ENCODE data around the gene SPINK13.
"Not testable (repeated sequence)": the region's sequence is repeated elsewhere in the genome, so short reads cannot be mapped to it uniquely, and the experiment has no call there.

Gene SPINK13, protein sequence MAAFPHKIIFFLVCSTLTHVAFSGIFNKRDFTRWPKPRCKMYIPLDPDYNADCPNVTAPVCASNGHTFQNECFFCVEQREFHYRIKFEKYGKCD

DNA sequence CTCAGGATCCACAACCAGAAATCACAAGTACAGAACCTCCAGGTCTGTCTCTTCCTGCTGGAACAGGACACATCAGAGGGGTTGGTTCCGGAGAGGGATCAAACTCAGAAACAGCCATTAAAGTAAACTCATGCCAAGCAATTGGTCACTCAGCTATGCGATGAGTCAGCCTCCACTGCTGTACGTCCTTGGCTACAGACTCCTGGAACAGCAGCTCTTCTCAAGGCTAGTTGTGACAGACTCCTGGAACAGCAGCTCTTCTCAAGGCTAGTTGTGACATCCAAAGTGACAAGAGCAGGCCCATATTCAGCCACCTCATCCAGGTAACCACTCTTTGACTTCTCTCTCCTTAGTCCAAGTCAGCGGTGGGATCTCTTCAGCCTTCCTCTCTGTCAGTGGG is at the start of gene SPINK13:
Gene SPINK13 (plus strand): TSS at position 229 of the 400 bp plus-strand sequence. CDS start 1,279 bp downstream, outside the sequence.
- DNase-seq = no peak

DNA sequence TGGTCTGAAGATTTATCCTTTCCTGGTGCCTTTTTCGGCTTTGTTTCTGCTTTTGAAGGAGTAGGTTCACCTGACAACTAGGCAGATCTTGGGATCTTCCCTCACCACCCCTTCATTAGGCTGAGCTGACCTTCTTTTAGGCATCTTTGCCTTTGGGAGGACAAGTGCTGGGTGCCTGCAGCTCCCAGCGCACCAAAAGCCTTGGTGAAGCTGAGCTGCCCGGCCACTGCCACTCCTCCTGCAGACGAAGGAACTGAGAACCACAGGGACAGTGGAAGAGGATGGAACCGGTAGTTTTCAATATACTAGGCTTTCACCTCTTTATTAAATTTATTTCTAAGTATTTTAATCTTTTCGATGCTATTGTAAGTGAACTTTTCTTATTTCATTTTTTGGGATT is 47.1 kb upstream of the SPINK13 start:
- DNase-seq = no peak

DNA sequence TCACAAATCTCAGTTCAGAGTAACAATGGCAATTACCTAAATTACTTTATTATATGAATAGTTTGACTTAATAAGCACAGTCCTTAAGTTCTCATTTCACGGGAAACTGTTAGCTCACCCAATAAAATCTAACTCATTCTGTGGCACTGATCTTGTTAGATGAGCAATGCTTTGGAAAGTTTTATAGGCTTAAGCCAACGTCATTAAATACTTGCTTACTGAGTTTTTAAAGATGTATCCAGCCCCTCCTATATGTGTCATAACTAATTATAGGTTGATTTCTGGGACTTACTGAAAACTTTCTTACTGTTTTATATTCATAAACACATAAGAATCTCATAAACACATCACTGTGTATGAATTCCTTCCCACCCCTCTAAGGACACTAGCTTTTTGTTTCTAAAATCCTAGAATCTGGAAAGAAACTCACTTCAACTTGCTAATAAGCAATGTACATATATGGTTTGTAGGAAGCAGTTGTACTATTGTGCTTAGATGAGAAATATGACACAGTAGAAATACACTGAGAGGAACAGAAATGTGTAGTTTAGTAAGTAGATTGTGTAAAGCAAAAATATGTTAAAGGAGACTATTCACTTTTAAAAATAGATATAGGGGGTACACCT is 44.4 kb upstream of the SPINK13 start:
- no peak for DNase-seq

DNA sequence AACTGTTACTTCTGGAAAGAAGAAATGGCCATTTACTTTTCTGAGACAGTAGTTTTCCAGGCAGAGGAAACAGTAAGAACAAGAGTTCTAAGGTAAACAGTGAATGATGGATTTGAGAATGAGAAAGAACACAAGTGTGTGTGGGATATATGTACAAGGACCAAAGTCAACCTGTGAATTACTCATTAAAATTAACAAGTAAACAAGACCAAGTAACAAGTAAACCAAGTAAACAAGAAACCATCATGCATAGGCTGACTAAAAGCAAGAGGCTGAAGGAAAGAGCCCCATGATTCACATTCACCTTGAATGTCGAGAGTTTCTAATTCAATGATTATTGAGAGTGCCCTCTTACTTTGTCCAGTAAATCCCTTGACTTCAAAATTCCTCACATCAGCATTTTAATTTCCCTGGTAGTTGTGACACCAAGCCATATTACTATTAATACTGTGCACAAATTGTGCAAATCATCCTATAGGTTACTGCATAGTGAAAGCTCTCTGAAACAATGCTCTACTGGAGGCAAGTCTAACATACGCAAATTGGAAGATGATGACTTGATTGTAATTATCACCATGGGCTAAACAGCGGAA is 40.1 kb upstream of the SPINK13 start:
- no peak for DNase-seq

DNA sequence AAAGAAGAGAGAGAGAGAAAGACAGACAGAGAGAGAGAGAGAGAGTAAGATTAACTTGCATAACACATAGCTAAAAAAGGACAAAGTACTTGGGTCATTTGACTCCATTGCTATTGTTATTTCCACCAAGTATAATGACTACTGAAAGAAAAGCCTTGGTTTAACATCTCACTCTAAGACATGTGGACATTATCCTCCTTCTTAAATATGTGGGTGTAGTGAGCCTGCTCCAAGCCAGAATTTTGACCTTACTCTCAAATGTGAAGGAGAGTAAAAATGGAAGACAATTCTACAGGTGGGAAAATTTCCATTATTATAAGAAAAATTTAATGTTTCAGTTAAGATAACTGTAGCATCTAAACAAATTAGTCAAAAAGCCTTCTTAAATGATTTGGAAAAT is 38.8 kb upstream of the SPINK13 start:
- no peak for DNase-seq

DNA sequence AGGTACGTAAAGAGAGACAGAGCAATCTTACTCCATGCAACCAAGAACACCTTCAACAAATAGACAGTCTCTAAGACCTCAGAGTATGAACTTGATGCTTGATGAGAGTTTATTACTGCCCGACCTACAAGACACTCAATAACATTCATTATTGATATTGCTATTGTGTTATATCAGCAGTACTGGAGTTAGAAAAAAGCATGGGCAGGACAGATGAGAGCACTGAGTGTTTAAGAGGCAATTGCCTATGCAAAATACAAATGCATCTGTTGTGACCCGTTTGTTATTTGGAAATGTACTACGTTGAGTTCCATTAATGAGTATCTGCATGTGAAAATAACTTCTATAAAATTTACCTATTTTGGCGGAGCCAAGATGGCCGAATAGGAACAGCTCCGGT is 38.4 kb upstream of the SPINK13 start:
- DNase-seq = no peak

DNA sequence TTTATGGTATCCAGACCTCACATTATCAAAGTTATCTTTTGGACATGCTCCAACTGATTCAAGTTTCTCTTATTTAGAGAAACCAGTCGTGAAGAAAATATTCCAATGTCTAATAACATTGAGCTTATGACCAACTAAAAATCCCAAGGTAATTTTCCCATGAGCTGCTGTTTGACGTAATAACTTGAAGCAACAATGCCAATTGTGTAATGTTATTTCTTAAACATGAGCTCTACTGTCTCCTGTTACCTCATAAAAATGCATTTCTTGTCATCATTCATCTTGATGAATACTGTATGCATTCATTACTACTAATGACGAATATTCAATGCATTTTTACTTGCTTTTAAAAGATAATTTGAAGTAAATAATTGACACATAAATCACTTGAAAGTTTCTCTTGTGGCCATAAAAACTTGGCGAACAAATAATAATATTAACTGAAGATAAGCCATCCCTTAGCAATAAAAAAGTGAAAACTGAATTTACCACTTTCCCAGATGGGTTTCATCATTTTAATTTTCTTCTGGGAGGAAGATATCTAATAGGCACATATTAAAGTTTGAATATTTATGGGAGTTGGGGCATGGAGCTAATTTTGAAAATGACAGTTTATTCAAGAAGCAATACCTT is 30.7 kb upstream of the SPINK13 start:
- DNase-seq = no peak

DNA sequence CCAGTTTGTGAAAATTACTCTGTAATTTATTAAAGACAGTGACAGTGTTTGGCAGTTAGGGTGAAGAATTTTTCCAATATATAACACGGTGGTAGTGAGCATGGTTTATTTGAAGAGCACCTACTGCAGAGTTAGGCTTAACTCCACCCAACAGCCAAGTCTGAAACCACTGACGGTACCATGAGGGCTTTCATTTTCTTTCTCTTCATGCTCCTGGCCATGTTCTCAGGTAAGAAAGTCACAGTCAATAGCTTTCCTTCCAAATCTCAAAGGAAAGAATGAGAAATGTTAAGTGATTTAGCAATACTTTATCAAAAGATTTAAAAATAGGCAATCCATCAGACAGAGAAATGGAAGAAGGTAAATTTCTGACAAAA is 30.2 kb upstream of the SPINK13 start, which contains the start of gene MARCOL:
Gene MARCOL (plus strand): TSS at position 108 of the 377 bp plus-strand sequence. CDS start 73 bp downstream, at position 181.
- DNase-seq = no peak

DNA sequence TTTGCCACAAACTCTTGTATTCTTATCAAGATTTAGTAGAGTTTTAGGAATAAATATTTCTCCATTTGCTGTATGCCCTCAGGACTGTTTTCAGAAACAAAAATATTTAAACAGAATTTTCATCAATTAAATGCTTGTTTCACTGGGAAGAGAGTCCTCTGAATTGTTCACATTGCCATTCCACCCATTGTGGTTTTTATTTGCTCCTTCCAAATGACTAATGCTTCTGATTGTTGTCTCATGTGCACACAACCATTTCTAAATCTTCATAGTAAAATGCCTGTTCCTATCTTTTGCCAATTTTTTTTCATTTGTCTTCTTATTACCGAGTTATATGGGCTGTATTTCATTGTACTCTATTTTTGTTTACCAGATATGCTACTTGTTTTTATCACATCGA is 19.7 kb upstream of the SPINK13 start:
- DNase-seq = no peak

DNA sequence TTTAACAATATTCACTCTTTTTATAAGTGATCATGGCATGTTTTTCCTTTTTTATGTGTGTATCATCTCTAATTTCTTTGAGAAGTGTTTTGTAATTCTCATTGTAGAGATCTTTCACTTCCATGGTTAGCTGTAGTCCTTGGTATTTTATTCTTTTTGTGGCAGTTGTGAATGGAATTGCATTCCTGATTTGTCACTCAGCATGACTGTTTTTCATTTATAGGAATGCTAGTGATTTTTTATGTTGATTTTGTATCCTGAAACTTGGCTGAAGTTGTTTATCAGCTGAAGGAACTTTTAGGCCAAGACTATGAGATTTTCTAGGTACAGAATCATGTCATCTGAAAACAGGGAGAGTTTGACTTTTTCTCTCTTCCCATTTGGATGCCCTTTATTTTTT is 13.1 kb upstream of the SPINK13 start:
- DNase-seq = no peak

DNA sequence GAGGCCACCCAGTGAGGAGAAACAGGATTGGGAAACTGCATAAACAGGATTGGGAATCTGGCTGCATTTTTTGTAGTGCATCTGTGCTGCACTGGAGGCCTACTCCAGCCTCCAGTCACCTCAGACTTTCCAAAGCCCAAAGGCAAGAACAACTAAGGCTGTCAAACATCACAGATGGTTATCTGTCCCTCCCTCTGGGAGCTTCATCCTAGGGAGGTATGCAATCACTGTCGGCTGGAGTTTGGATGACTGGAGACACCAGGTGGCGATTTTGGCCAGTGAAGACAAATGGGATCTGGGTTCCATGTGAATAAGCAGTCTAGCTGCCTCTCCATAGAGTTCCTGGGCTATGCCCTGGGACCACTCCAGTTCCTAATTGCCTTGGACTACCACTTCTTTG is 9.3 kb upstream of the SPINK13 start:
- no peak for DNase-seq

DNA sequence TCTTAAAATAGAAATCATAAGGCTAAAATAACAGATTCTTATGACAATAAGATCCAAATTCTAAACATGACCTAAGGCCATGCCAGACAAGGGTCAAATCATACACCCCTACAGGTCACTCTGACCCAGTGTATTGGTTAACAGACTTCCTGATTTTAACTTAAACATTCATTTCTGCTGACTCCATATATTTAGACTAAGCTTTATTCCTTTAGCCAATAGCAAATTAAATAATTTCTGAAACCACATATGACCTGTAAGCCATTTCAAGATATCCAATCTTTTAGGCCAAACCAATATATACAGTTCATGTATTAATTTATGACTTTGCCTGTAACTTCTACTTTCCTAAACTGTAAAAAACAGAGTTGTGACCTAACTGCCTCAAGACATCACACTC is 7.4 kb upstream of the SPINK13 start:
- DNase-seq = no peak

DNA sequence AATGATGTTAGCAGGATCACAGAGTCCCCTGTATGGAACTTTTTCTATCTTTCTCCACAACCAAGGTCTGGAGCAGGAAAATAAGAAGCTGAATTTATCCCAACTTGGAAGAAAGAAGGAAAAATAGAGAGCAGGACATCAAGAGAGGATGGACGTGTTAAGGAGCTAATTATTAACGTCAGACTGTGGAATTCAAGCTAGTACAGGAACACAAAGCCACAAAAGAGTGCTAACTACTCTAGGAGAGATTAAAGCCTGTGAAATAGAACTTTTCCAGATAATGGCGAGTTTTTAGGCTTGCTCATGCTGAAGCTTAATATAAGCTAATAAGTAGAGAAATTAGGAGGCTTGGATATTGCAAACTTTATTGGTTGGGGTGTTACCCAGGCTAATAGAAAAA is 632 bp upstream of the SPINK13 start:
- no peak for DNase-seq

DNA sequence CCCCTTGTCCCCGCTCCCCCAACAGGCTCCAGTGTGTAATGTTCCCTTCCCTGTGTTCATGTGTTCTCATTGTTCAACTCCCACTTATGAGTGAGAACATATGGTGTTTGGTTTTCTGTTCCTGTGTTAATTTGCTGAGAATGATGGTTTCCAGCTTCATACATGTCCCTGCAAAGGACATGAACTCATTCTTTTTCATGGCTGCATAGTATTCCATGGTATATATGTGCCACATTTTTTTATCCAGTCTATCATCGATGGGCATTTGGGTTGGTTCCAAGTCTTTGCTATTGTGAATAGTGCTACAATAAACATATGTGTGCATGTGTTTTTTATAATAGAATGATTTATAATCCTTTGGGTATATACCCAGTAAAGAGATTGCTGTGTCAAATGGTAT is 6.5 kb downstream of the SPINK13 start:
- not testable (repeated sequence) for DNase-seq

DNA sequence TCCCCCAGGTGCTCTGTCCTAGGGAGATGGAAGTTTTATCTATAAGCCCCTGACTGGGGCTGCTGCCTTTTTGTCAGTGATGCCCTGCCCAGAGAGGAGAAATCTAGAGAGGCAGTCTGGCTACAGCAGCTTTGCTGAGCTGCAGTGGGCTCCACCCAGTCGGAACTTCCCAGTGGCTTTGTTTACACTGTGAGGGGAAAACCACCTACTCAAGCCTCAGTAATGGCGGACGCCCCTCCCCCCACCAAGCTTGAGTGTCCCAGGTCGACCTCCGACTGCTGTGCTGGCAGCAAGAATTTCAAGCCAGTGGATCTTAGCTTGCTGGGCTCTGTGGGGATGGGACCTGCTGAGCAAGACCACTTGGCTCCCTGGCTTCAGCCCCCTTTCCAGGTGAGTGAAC is 12.3 kb downstream of the SPINK13 start:
- not testable (repeated sequence) for DNase-seq

DNA sequence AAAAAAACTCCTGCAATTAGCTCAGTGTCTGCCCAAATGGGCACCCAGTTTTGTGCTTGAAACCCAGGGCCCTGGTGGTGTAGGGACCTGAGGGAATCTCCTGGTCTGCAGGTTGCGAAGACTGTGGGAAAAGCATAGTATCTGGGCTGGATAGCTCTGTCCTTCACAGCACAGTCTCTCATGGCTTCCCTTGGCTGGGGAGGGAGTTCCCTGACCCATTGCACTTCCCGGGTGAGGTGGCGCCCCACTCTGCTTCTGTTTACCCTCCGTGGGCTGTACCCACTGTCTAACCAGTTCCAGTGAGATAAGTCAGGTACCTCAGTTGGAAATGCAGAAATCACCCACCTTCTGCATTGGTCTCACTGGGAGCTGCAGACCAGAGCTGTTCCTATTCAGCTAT is 12.7 kb downstream of the SPINK13 start:
- DNase-seq = not testable (repeated sequence)

DNA sequence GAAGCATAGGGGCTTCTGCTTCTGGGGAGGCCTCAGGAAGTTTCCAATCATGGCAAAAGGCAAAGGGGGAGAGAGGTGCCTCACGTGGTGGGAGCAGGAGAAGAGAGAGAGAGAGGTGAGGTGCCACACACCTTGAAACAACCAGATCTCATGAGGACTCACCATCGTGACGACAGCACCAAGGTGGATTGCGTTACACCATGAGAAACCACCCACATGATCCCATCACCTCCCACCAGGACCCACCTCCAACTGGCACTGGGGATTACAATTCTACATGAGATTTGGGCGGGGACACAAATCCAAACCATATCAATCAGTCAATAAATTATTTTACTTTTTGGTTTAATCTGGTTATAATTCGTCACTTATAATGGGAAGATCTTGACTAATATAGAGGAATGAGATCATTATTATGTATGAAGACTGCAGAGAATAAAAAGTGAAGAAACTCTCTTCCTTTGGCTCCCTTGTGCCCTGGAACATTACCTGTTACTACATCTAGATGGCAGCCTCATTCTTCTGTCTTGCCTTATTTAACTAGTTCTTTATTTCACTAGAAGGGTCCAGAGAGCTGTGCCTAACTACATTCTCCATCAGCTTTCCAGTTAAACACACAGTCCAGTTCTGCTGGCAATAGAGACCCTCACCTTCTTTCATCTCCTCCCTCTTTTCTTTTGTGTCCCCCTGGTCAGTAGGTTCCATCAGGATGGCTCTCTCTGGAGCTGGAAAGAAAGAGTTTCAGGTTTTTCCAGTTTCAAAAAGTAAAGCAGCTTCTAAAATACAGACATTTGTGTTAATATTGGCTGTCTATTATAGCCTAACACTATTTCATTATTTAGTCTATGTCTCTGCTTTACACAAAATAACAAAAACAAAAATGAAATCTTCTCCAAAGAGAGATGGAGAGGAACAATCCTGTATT is 21.9 kb downstream of the SPINK13 start:
- no peak for DNase-seq

DNA sequence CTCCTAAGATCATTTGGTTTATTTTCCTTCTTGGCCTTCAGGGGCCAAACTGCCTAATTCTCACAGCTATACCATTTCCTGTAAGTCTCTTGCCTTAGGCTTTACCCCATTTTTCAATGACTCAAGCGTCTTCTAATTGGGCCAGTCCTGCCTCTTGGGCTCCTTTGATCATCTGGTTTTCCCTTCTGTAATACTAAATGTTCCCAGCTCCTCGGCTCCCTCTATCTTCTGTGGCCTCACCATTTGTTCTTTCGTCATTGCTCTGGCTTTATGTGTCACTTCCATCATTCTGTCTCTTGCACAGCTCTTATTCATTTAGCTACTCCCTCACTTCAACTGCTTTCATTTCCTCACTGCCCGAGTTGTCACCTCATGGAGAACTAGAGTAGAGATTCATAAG is 29.1 kb downstream of the SPINK13 start:
- DNase-seq = no peak

DNA sequence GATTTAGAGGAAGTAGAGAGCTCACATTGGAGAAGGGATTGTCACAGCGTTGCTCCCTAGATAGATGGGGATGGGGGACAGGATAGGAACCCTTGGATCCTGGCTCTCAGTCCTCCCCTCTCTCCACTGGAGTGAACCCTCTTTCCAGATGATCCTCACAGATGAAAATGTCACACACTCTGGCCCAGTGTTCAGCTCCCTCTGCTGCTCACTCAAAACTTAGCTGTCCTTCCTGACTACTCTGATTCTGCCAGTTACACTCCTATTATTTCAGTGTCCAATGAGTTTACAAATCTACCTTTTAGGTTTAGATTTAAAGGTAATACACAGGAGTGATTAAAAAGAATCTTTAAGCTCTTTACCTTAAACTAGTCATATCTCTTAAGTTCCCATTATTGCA is 37.9 kb downstream of the SPINK13 start:
- no peak for DNase-seq

DNA sequence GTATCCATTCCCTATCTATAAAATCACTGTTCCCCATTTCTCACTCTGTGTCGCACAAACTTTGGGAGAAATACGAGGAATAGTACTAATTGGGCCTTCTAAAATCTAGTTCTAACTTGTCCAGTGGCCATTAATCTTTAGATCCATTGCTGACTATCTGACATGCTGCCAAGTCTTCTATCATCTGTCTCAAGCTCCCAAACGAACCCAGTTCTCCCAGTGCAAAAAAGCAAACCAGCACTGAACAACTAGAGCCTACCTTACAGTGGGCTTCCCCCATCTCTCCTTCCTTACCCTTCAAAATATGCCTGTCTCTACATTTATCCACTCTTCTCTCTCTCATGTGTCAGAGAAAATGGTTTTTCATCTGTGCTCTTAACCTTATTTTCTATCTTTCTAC is 40.4 kb downstream of the SPINK13 start:
- DNase-seq = no peak

DNA sequence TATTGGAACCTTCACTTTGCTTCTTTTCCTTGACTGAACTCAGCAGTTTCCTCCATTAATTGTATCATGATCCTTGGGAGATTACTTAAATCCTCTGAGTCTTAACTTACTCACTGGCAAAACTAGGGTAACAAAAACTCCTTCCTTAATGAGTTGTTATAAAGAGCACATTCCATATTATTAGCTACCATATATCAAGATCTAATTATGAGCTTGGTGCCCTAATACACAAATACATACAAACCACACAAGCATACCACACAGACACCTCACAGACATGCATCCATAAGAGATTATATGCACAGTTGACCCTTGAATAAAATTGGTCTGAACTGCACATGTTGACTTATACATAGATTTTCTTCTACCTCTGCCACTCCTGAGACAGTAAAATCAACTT is 41.2 kb downstream of the SPINK13 start:
- DNase-seq = no peak

DNA sequence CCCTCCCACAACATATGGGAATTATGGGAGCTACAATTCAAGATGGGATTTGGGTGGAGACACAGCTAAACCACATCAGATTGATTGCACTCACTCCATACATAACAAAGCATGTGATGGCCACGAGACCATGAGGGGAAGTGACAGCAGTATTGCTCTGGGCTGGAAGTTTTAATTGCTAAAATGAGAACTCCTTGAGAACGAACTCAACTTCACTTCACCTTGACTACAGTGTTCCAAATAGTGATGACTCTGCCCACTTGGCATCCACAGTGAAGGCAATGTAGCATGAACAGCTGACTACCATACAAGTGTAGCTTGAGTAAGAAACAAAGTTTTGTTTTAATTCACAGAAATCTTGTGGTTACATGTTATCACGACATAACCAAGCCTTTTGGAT is 42.9 kb downstream of the SPINK13 start:
- DNase-seq = no peak

DNA sequence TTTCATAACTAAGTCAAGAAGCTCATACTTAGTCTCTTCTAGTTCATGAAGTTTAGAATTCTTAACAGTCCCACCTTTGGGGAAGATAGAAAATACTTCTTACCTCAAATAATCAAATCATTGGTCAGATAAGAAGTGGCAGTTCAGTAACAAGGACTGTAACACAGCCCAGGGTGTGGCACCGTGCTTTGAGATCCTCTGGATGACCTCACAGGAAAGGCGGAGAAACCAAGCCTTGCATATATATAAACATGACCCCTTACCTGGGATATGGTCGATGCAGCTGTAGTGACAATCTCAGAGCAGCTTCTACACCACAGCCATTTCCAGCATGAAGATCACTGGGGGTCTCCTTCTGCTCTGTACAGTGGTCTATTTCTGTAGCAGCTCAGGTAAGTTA is 43.6 kb downstream of the SPINK13 start, which contains the start of gene SPINK7:
Gene SPINK7 (plus strand): TSS at position 271 of the 400 bp plus-strand sequence. CDS start 61 bp downstream, at position 332.
- DNase-seq = no peak
